GM12864 (cell line): ENCODE measurements around the gene CXCL11.
A peak's percentile ranks its signal among the peaks of the same experiment; 100 is the strongest.
"Not testable (repeated sequence)": the region's sequence is repeated elsewhere in the genome, so short reads cannot be mapped to it uniquely, and the experiment has no call there.

Experiments used
- DNase-seq: peaks from one replicate; pipeline ENCODE4 v3.0.0-alpha.2; 2011; ENCODE audit warnings: low read depth
- H3K4me3 ChIP-seq: 2 replicates; pipeline ENCODE4 v1.5.1; 2011; ENCODE audit warnings: mild to moderate bottlenecking, low read depth, low read length, control low read depth
- TF ChIP-seq, protein P1 (sequence below): IDR thresholded peaks from 2 replicates; pipeline ENCODE4 v1.5.1; 2011; ENCODE audit warnings: low read depth, mild to moderate bottlenecking, moderate library complexity, low read length, control low read depth, inconsistent platforms; ENCODE audit errors: missing control alignments

CXCL11 gene

DNA sequence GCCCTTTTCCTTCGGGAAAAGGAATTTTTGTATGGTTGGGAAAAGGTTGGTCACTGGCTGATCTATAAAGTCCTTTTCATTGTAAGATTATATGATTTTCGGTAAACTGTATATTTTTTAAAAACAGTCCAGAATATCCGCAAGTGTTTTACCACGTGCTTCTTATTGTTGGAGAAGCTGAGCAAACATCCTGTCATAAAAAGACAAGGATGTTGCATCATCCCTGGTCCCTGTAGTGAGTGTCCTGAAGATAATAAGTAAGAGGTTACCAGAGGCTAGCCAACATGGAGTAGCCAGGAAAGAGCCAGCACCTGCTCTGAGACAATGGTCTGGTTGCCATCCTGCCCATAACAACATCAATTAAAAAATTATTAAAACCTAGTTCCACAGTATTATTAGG lies 33.7 kb downstream of the CXCL11 start:
- TF ChIP-seq, protein P1, sequence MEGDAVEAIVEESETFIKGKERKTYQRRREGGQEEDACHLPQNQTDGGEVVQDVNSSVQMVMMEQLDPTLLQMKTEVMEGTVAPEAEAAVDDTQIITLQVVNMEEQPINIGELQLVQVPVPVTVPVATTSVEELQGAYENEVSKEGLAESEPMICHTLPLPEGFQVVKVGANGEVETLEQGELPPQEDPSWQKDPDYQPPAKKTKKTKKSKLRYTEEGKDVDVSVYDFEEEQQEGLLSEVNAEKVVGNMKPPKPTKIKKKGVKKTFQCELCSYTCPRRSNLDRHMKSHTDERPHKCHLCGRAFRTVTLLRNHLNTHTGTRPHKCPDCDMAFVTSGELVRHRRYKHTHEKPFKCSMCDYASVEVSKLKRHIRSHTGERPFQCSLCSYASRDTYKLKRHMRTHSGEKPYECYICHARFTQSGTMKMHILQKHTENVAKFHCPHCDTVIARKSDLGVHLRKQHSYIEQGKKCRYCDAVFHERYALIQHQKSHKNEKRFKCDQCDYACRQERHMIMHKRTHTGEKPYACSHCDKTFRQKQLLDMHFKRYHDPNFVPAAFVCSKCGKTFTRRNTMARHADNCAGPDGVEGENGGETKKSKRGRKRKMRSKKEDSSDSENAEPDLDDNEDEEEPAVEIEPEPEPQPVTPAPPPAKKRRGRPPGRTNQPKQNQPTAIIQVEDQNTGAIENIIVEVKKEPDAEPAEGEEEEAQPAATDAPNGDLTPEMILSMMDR, result no peak
- no peak for DNase-seq

DNA sequence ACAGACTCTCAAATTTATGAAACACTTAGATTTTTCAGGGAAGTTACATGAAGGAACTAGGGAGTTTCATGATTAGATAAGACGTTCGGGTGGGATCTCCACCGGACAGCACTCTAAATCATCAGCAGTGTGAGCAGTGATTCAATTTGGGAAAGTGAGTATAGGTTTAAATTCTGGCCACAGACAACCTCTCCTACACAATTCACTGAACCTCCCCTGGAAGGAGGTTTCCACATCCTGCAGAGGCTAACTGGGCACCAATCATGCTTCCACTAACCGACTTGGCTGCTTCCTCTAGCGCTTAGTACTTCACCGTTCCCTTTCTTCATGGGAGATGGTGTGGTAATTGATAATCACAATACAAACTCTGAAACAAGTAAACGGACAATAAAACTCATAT lies 34.2 kb downstream of the CXCL11 start:
- no peak for DNase-seq
- no peak overlapping the region for H3K4me3 ChIP-seq
- TF ChIP-seq, protein P1, result no peak

More for the DNA sequence above, 33.7 kb downstream of the CXCL11 start:
- H3K4me3 ChIP-seq, result no peak overlapping the region

DNA sequence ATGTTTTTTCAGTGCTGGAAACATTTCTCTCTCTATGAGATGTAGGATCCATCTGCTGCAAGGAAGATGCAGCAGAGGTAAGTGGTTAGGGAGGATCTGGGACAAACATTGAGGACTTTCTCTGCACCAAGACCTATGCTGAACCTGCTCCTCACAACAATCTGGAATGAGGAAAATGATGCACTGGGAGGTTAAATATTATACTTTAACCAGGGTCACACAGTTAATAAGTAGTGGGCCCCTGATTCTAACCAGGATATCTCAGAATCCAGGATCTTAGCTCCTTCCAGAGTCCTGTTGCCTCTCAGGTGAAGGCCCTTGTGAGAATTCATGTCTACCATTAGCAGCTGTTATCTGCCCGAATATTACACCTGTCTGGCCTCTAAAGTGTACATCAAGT lies 35.6 kb downstream of the CXCL11 start:
- TF ChIP-seq, protein P1, result no peak
- H3K4me3 ChIP-seq, result no peak overlapping the region
- DNase-seq, result no peak

DNA sequence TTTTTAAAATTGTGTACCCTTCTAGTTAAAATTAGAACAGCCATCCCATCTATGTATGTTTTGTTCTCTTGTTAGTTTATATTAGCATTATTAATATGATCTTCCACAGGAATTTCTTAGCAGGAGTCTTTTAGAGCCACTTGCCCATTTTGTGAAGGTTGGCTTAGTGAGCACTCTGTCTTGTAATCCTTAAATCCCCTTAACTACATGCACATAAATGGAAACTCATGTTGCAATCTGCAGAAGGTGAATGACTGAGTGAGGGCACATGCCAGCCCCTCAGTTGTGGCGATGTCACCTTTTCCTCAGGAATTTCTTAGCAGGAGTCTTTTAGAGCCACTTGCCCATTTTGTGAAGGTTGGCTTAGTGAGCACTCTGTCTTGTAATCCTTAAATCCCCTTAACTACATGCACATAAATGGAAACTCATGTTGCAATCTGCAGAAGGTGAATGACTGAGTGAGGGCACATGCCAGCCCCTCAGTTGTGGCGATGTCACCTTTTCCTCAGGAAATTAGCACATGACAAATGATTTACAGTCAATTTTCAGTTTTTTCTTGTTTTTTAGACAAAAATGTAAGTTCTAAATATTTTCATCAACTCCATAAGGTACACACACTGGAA lies 37.2 kb downstream of the CXCL11 start:
- DNase-seq, H3K4me3 ChIP-seq: not testable (repeated sequence)

DNA sequence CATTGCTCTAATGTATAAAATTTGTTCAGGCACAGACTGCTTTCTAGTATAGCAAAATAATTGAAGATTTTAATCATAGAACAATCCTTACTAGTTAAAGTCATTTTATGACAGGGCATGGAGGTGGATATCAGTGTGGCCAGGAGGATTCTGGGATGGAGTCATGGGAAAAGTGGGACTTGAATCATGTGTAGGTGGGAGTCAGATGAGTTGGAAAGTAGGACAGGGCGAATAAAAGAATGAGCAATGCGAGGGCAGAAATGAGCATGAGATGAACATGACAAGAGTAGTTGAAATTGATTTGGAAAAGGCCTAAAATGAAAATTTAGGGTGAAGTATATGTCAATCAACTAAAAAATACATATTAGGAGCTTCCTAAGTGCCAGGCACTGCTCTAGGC lies 37.9 kb downstream of the CXCL11 start:
- TF ChIP-seq, protein P1, result no peak
- no peak overlapping the region for H3K4me3 ChIP-seq
- DNase-seq, result no peak

DNA sequence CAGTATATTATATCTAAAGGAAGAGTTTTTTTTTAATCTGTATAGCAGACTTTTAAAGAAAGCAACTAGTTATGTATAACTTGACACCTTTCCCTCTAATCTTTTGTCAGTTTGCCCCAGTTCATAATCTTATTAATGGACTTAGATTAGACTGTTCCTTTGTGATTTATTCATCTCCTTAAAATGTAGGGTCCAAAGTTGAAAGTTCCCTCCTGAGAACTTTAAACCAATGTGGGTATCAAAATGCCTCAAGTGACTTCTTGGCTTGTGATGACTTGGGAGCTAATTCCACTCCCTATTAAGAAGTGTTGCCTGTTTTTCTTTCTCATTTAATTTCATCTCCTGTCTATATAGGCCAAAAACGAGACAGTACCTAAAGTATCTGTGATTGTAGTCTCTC lies 38.8 kb downstream of the CXCL11 start:
- no peak for DNase-seq
- no peak overlapping the region for H3K4me3 ChIP-seq
- TF ChIP-seq, protein P1, result no peak

DNA sequence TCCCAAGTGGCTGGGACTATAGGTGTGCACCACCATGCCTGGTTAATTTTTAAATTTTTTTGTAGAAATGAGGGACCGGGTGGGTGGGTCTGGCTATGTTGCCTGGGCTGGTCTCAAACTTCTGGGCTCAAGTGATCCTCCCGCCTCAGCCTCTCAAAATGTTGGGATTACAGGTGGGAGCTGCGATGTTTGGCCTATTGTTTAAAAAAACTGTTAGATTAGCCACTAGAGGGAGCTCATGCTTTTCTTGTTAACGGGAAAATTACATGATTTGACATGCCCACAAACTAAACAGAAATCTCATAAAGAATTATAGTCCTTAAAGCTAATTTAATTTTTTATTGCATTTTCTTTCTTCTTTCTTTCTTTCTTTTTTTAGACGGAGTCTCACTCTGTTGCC lies 40.1 kb downstream of the CXCL11 start:
- TF ChIP-seq, protein P1, result peak; percentile 45
- H3K4me3 ChIP-seq, result no peak overlapping the region
- DNase-seq, result no peak
